Subcutaneous adipose tissue (tissue), 4 donors: ENCODE results near the gene ZHX3. TPM values are rescaled to one million over a fixed set of nuclear protein-coding genes. Genes with fewer than 3 reads are reported as not detected.

Source experiments
- CTCF ChIP-seq: fragments of 450-650 bp; IDR thresholded peaks from one replicate; pipeline ENCODE4 v1.5.1; 2016; ENCODE audit warnings: low read depth, mild to moderate bottlenecking, control low read depth, antibody characterized with exemption, moderate library complexity
- total RNA-seq, 4 donors: library from RNA; depleted of rRNA; stranded (reverse); fragments of >200 nt; gene quantifications; one replicate each; pipeline ENCODE4 v1.1.0, GENCODE V29; 2016

ZHX3 gene
- total RNA-seq, 4 donors from 2014 or later, result 31.0 to 50.9 (median 37.9) TPM

GRCh38 chr20:41140226-41141133 is 177.1 kb downstream of the ZHX3 start:
- no peak for TF ChIP-seq CTCF

DNA sequence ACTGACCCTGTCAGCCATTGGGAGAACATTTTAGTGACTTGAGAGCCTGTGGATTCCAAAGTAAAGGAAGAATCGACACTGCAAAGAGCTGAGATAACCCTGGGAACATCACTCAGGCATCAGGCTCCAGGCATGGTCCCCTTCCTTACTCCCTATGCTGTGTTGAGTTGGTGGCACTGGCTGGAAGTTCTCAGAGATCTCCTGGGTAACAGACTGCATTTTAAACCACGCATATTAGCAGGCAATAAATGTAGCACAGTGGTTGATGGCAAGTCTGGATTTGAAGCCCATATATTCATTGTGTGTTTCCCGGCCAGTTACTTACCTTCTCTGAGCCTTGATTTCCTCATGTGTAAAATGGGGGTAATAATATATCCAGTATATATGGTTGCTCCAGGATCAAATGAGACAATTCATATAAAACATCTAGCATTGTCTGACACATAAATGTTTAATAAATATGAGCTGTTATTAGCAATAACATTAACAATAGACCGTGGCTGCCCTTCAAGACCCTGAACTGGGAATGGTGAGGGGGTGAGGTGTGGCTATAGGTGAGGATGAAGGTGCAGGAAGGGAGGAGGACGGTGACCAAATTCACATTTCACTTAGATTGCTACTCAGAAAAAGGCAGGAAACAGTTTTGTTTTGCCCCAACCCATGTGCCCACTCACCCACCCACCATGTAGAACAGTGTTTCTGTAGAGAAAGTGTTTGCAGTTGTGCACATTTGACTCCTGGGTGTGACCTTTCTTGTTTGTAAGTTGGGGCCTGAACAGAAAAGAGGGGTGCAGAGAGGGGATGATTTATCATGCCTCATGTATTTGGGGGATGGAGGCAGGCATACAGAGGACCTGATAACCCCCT is 178.1 kb downstream of the ZHX3 start:
- no peak for TF ChIP-seq CTCF

DNA sequence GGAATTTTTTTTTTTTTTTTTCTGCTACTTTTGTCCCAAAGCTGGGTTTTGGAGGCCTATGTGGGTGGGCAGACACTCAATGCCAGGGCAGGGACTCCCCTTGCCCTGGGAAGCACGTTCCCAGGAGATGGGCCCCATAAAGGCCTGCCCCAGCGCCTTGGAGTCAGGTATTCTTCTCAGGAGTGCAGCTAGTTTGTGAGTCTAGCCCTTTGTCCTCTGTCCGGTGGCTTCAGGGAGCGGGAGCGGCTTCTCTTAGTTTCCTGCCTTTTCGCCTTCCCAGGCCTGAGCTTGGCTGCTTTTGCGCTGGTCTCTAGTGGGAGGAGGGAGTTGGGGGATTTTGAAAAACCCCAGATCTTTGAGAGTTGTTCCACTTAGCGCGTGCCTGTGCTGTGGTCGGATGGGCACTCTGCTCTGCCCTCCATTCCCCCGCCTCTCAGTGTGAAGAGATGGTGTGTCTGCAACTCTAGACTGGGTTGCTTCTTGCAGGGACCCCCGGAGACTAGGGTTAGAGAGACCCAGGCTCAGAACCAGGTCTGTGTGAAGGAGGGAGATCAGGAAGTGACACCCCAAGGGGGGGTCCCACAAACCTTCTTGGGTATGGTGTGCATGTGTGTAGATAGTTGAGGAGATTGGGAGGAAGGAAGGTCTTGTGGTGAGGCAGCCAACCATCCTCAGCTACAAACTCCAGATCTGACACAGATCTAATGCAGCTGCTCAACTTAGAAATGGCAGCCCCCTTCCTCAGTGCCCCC is 178.9 kb downstream of the ZHX3 start:
- no peak for TF ChIP-seq CTCF

GRCh38 chr20:41137614-41138474 is 179.7 kb downstream of the ZHX3 start:
- TF ChIP-seq CTCF, result no peak

DNA sequence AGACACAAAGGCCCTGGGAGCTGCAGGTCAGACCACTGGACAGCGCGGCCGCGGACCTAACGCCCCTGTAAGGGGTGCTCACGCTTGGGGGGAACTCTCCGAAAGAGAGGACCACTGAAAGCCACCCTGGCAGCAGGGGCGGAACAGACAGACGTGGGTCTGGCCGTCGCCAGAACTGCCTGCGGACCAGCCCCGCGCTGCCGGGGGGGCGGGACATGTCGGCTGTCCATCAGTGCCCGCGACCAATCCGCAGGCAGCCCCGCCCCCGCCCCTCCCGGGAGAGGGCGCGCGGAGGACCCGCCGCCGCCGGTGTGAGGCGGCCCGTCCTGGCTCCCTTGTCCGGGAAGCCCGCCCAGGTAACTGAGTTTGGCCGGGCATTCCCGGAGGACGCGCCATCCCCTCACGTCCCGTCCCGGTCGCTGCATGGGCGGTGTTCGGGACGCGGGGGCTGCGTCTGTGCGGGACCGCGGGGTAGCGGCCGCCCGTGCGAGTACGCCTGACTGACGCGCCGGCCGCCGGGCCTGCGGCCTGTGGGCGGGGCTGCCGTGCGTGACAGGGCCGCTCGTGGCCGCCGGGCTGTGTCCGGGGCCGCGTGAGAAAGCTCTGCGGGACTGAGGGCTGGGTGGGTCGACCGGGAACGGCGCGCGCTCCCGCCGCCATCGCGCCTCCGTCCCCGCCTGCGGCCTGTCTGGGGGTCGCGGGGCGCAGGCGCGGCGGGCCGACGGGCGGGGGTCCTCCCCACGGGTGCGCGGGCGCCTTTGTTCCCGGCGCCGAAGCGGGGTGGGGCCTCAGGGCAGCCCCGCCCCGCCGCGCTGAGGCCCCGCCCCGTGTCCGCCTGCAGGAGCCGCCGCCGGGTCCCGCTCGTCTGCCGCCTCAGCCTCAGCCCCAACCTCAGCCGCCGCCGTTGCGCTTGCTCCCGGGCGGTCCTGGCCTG is 180.6 kb downstream of the ZHX3 start, which contains the start of gene PLCG1:
TSS of gene PLCG1 (plus strand) at position 864 of the 934 bp plus-strand sequence. CDS start 99 bp downstream, outside the sequence.
- no peak for TF ChIP-seq CTCF
